Fibroblast of skin of left quadriceps (primary cell): ENCODE data around the gene GAS2L2.
"Not testable (repeated sequence)": the region's sequence is repeated elsewhere in the genome, so short reads cannot be mapped to it uniquely, and the experiment has no call there.

Source experiments
- DNase-seq, 2 experiments: peaks; one replicate each; pipeline ENCODE4 v3.0.0-alpha.2; 2013; ENCODE audit warnings: low read depth in 2 of 2

Gene GAS2L2

DNA sequence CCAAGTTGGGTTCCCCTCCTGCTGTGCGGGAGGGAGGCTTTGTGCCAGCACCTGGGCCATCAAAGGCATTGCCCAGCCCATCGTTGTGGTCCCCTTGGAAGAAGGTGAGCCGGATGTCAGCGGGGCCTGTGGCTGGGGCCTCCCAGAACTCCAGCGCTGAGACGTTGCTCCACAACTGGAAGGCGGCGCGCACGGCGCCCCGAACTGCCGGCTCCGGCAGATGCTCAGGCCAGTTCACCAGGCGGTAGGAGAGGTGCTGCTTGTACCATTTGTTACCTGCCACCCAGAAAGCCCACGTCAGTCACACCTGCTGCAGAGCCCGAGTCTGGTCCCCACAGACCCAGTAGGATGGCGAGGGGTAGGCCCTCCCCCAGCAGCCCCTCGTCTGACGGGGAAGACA lies 20.1 kb upstream of the GAS2L2 start:
- no peak for DNase-seq

GRCh38 chr17:35769895-35770486 lies 17.0 kb upstream of the GAS2L2 start:
- DNase-seq, result no peak

GRCh38 chr17:35768797-35769196 lies 15.8 kb upstream of the GAS2L2 start:
- no peak for DNase-seq

DNA sequence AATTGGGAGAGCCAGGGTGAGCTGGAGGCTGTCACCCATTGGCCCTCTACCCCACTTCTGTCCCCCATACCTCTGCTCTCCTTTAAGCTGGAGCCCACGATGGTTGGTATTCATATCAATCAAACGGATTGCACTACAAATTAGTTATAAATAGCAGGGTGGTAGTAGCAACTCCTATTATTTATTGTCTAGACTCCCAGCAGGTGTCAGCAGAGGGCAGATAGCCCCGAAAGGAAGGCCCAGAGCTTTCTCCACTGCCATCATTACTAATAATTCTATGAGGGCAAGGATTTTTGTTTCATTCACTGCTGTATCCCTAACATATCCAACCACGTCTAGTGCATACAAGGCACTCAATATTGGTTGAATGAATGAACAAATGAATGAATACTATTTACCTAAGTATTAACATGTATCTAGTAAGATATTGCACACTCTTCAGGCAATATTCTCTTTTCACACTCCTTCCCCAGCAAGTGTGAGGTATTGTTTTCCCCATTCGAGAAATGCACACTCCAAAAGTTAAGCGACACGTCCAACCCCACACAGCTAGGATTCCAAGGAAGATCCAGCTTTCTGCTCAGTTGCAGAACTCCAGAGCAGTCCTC lies 14.0 kb upstream of the GAS2L2 start:
- DNase-seq, result no peak

- no peak for DNase-seq
These were observed 13.4 kb upstream of the GAS2L2 start for GRCh38 chr17:35766489-35766877.

GRCh38 chr17:35765756-35766488 lies 12.9 kb upstream of the GAS2L2 start:
- DNase-seq, result no peak

DNA sequence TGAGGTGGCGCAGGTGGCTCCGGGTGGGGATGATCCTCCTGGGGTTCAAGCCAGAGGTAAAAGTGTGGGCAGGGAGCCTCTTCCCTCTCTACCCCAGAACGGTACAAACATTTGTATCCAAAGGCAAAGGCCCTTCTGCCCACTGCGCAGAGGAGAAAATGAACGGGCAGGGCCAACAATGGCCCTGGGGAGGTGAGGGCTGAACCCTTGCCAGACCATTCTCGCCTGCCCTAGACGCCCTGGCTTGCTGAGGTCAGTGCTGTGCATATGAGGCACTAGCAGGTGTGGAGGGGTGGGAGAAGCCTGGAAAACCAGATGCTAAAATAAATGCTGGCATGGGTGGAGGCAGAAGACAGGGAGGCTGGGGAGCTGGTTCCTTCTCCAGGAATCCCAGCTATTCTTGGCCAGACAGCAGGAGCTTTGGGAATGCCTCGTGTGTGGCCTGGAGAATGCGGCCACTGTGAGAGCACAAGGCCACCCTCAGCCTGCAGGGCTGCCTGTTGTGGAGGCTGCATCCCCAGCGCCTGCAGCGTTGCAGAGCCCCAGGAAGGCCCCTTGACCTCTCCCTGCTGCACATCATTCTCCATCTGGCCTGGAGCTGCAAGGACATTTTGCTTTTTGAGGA lies 12.2 kb upstream of the GAS2L2 start:
- DNase-seq, result no peak

GRCh38 chr17:35764123-35764991 lies 11.3 kb upstream of the GAS2L2 start:
- peak; percentile 42 to 44 for DNase-seq

GRCh38 chr17:35763767-35764122 lies 10.7 kb upstream of the GAS2L2 start:
- DNase-seq, result no peak

DNA sequence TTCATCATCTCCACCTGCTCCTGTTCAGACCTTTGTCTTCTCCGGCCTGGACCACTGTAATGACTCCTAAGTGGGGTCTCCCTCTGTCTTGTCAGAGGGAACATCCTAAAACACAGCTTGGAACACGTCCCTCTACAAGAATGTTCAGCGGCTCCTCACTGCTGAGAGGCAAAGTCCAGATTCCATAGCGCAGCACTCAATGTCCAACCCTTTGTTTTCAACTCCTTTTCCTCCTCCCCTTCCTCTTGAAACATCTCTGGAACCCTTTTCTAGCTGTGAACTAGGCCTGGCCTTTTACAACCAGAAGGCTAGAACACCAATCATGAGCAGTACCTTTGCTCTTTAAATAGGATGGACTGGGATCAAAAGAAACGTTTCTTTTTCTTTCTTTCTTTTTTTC lies 8.6 kb upstream of the GAS2L2 start:
- DNase-seq, result no peak

GRCh38 chr17:35760587-35760986 lies 7.5 kb upstream of the GAS2L2 start, which contains the start of gene C17orf50:
TSS of gene C17orf50 (plus strand) at chr17:35760887. CDS start at chr17:35760942, 55 bp downstream.
- no peak for DNase-seq

DNA sequence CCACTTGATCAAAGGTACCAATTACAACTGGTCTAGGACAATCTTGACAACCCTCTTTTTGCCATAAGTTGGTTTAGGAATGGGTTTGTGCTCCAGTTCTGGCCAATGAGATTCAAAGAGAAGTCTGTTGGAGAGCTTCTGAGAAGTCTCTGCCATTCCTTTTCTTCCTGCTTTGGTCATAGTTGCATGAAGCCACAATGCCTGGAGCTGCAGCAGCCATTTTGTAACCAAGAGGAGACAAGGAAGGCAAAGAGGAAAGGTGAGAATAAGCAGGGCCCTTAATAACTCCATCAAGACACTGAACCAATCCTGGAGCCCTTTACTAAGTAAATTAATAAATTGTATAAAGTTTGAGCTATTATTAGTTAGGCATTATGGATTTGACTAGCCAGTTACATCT lies 4.2 kb upstream of the GAS2L2 start:
- DNase-seq, result no peak

GRCh38 chr17:35752471-35752870 lies 568 bp downstream of the GAS2L2 start:
- no peak for DNase-seq

DNA sequence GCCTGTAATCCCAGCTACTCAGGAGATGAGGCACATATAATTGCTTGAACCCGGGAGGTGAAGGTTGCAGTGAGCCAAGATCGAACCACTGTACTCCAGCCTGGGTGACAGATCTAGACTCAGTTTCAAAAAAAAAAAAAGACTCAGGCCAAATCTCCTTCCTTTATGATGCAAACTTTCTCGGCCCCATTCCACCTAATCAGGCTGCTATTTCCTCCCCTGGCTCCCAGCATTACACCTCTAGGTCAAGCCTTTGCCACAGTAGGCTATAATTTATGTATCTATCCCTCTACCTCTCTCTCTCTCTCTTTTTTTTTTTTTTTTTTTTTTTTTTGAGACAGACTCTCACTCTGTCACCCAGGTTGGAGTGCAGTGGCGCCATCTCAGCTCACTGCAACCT lies 1.5 kb downstream of the GAS2L2 start:
- not testable (repeated sequence) for DNase-seq

- DNase-seq, result no peak
These were observed 2.3 kb downstream of the GAS2L2 start for GRCh38 chr17:35750526-35751395.

DNA sequence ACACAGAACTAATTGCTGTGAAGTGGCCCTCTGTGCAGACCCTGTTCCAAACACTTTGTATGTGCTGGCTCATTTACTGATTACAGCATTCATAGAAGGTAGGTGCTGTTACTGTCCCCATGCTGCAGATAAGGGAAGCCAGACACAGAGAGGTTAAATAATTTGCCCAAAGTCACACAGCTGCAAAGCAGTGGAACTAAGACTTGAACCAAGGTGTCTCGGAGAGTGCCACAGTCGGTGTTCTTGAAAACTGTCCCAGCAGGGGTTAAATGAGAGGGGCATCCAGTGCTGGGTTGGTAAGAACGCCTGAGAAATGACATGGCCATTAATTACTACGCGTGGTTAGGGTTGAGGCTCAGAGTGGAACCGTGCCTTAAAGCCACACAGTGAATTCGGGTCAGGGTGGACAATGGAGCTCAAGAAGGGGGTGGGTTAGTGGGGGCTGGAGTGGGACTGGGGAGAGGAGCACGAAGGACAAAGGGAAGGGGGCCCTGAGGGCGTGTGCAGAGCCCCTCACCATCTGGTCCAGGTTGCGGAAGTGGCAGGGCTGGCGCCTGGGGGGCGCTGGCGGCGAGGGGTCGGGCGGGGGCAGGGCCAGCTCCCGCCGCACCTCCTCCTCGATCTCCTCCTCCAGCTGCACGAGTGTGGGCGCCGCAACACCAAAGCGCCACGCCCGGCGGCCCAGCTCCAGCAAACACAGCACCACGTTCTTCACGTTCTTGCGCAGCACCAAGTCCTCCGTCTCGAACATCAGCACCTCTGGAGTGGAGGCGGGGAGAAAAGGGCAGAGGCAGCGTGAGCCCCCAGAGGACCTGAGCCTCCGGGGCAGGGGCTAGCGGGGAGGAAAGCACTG lies 3.3 kb downstream of the GAS2L2 start:
- DNase-seq, result no peak

GRCh38 chr17:35748979-35749378 lies 4.1 kb downstream of the GAS2L2 start:
- DNase-seq, result no peak

- DNase-seq, result no peak
These were observed 4.6 kb downstream of the GAS2L2 start for GRCh38 chr17:35748341-35748841.

- peak; percentile 35 to 41 for DNase-seq
These were observed 5.5 kb downstream of the GAS2L2 start for GRCh38 chr17:35747540-35748017.
